HPDE6-E6E7 (cell line): ENCODE measurements around the gene OSBPL8.

Source experiments
- DNase-seq: peaks from one replicate; pipeline ENCODE4 v3.0.0; 2011; ENCODE audit warnings: missing footprints; ENCODE audit errors: extremely low spot score

Gene OSBPL8

DNA sequence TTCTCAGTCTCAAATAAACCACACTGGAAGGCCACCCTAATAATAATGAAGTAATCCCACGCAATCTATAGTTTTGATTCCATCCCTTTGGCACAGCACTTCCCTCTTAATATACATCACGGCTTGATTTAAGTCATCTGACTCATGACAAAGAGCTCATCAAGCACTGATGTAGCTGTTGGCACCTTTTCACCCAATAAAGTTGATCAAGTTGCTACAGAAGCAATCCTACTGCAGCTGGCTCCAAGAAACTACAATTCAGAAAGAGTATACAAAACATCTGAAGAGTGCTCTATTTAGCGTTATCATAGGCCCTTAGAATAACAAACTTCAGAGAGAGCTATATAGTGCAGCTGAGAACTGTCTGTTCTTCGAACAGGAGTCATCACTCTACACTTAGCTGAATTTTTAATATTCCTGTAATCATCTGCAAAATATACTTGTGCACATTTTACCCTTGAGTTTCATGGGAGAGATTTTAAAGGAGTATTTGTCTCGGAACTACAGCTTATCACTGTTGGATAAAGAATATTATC lies 94.9 kb downstream of the OSBPL8 start:
- DNase-seq: no peak

DNA sequence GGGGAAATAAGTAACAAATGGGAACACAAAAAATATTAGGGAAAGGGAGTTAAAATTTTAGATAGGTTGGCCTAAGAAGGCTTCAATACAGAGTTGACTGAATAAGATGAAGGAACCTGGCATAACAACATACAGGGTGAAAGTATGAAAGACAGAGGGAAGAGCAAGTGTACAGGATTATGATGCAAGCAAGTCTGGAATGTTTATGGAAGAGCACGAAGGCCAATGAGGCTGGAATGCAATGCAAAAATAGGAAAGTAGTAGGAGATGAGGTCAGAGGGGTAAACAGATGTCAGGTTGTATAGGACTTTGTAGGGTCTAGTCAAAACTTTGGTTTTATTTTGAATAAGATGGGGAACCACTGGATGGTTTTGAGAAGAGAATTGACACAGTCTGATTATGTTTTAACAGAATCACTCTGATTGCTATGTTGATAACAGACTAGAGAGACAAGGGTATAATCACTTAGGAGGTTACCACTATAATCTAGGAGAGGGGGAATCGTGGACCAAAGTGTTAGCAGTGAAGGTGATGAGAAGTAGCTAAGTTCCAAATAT lies 96.8 kb downstream of the OSBPL8 start:
- no peak for DNase-seq

DNA sequence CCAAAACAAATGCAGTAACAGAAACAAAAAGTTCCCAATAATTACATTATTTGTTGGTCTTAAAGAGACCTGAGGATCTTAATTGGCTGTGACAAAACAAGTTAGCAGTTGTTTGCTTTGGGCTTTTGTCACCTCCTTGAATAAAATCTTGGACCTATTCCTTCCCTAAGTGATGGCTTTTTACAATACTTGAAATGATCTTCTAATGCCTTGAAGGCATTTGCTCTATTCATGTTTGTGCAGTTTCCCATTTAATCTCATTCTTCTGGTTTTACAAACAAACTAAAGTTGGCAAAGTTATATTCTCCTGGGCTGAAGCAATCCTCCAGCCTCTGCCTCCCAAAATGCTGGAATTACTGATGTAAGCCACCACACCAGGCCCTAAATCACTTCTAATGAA lies 98.8 kb downstream of the OSBPL8 start:
- no peak for DNase-seq

DNA sequence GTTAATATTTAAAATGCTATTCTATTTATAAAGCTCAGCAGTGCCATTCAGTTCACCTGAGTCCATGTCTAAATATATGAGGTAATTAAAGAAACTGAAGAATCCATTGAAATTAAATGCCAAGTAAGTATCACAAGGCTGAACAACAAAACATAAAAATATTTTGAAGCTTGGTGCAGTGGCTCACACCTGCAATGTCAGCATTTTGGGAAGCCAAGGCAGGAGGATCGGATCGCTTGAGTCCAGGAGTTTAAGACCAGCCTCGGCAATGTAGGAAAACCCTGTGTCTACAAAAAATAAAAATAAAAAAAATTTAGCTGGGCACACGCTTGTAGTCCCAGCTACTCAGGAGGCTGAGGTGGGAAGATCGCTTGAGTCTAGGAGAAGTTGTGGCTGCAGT lies 101.8 kb downstream of the OSBPL8 start:
- DNase-seq: no peak

DNA sequence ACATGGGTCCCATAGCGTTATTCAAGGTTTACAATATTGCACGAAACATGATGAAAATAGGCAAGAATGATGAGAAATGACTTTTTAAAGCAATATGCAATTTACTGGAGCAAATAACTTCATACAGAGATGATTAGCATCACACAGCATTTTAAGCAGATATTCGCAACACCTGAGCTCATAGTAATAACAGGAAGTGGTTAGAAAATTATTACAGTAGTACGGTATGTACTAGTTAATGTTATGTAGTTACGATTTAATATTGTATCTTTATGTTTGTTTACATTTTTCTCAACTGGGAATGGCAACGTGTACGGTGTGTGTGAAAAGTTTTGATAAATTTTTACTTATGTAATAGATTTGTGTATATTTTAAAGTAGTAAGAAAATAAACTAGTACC lies 102.6 kb downstream of the OSBPL8 start:
- DNase-seq: no peak

DNA sequence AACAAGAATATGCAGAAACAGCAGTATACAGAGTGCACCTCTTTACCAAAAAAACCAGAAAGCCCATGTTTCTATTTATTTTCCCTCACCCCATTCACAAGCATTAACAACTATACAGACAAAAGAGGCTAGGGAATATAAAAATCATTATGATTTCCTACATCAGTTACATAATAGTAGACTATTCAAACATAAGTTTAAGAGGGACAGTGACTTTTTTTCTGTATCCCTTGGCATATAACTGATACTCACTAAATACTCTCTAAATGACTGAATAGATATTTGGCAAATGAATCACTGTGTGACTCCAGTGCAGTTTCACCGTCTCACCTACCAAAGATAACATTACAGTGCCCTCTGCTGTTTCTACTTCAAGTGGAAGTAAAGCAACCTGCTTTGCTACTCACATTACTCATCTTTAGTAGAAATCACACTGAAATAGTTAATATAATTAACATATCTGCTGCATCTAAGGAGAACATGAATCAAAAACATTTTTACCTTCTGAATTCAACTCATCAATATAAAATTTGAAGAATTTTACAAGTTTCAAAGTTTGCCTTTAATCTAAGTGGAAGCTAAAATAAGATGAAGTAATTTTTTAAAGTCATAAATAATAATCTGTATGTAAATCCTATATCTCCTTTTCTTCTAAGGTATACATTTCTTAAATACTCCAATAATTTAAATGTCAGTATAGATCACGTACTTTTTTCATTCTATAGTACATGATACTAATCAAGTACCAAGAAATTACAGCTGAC lies 103.8 kb downstream of the OSBPL8 start:
- DNase-seq: peak; percentile 57

DNA sequence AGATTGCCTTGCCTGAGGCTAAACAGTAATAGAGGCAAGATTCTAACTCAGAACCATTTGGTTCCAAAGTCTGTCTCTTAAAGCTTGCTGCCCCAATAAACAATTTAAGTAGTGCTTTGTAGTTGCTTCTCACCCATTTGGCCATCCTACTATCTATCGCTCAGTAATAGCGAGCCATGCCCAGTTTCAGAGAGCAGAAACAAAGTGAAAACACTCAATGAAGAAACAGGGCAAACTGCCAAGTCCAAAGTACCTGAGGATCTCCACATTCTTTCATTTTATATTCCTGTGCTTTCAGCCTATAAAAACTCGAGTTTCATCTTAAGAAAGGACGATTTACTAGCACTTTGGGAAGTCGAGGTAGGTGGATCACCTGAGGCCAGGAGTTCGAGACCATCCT lies 108.0 kb downstream of the OSBPL8 start:
- no peak for DNase-seq

DNA sequence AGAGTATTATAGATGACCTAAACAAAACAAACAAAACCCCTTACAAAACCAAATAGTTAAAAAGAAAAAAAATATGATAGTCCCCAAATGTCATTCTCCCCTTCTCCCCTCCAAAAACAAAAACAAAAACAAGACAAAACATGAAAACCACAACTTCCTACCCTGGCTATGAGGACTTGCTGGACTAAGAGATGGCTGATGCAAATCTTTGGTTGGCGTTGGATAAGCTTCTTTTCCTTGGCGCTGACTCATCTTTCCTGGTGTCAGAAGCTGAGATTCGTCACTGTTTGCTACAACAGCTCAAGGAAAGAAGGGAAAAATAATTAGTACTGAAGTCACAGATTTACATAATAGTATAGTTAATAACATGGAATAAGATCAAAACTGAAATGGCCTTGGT lies 108.9 kb downstream of the OSBPL8 start:
- peak; percentile 72 for DNase-seq

DNA sequence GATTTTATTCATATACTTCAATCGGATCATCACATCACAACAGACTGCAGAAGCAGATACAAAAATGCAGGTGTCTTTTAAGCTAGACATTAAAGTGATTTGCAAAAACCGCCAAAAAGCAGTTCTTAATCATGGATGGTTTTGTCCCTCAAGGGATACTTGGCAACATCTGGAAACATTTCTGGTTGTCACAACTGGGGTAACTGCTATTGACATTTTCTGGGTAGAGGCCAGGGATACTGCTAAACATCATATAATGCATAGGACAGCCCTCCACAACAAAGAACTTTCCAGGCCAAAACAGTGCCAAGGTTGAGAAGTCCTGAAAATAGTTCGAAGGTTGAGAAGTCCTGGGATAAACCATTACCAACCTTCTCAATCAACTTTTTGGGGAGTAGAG lies 109.6 kb downstream of the OSBPL8 start:
- no peak for DNase-seq

DNA sequence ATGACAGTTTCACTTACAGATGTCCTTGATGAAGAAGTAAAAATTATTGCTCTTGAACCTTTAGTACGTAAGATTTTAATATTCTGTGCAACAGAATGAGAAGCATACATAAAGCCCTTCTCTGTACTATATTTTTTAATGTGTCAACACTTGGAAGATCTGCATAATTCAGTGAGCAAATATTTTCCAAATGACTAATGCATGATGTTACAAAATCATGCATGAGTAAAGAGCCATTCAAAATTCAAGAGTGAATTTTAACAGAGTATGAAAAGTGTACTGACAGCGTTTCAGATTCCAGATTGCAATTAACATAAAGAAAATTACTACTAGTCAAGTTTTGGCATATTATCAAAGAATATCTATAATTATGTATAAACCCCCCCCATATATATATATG lies 110.0 kb downstream of the OSBPL8 start:
- DNase-seq: no peak

DNA sequence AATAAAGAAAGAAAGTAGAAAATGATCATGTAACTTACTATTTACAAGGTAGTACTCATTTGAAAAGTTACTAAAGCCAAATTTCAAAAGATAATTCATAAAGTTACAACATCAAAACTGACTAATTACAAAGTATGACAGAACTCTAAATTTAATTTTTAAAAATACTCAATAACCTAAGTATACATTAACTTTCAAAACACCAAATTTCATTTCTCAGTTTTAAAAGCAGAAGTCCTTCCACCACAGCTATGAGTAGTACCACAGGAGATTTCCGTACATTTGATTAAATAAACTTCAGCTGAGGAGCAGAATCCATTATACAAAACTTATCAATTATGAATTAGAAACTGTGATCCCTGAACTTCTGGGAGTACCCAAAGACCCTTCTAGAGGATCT lies 110.6 kb downstream of the OSBPL8 start:
- DNase-seq: no peak

DNA sequence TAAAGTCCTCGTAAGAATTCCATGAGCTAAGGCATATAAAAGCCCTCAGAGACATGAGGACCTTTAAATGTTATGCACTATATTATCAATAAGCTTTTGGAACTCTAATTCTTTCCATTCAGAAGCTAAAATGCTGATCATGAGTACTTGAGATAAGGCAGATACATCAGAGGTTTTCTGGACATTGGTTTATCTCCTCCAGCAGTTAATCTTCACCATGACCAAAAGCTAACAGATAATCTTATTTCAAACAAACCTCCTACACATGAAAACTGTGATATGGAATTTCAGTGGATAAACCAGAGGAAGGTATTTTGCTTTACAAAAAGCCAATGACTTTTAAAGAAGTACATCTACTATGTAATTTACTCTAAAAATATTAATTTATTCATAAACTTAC lies 113.5 kb downstream of the OSBPL8 start:
- no peak for DNase-seq

DNA sequence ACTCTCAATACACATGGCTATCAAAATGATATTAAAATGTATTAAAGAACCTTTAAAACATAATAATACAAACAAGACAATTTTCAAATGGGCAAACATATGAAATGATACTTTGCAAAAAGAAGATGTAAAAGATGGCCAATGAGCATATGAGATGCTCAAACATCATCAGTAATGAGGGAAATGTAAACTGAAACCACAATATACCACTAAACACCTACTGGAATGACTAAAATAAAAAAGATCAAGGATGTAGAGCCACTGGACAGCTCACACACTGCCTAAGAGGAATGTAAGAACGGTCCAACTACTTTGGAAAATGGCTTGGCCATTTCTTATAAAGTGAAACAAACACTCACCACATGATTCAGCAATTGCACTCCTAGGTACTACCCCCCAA lies 114.1 kb downstream of the OSBPL8 start:
- no peak for DNase-seq

DNA sequence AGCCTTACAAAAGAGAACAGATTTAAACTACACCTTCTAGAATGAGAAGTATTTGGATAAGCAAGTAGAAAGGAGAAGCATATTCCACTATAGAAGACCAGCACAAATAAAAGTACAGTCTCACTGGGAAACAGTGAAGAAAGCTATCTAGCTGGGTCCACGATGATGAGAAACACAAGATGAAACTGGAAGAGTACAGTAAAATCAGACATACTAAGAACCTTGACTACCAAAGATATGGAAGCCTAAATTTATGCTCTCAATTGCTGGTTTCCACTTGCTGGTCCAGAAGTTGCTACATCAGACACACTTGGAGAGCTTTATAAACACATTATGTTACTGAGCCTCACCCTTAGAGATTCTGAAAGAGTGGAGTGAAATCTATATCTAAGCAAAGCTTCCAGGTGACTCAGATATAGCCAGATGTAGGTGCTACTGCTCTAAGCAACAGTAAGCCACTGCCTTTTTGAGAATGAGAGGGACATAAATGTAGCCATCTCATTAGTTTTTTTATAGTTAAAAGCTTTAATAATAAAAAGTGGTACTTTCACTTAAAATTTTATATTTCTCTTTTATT lies 115.1 kb downstream of the OSBPL8 start:
- no peak for DNase-seq

DNA sequence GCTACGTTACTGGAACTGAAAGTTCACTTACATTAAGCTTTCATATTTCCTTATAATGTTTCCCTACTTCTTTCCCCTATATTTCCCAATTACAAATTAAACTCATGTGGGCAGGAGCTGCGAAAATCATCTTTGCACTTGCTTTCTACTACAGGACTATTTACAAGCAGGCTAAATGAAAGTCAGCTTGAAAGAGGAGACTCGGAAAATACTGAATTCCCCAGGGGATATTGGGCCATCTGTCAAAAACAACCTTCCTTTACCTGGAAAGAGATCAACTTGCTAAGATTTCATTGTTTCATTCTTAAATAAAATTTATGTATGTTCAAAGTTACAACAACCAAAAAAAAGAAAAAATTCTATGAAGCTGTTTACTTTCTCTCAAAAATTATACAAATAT lies 118.6 kb downstream of the OSBPL8 start:
- DNase-seq: no peak

DNA sequence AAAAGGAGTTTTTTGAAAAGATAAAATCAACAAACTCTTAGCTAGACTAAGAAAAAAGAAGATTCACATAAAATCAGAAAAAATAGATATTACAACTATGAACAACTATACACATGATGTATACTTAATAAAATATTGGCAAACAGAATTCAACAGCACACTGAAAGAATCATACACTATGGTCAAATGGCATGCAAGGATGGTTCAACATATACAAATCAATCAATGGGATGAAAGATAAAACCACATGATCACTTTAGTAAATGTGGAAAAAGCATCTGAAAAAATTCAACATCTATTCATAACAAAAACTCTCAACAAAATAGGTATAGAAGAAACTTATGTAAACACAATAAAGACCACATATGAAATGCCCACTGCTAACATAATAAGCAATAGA lies 126.8 kb downstream of the OSBPL8 start:
- no peak for DNase-seq

DNA sequence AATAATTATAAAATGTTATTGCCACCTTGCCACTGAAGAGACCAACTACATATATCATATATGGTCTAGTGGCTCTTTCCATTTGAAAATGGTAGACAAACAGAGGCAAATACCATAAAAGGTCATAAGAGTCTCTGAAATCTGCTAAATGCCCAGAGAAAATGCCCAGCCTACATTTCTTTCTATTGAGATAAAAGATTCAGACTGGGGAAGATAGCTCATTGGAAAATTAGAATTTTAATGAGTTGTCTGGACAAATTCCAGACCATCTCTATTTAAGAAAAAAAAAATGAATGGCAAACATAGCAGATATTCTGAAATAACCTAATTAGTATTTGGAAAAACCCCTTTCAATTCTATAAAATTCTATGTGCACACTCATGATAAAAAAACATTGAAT lies 131.5 kb downstream of the OSBPL8 start:
- DNase-seq: no peak

DNA sequence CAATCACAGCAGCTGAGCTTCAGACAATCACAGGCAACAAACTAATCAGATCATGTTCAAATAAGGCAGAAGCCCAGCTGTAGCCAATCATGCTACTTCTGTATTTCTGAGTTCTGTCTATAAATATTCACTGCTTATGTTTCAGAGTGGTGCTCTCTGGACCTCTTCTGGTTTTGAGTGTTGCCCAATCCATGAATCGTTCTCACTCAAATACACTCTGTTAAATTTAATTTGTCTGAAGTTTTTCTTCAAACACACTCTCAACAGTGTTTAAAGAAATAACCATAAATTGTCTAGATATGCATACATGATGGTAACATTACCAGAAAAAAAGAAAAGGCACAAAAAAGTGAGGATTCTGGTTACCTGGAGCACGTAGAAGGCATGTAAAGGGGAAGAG lies 133.4 kb downstream of the OSBPL8 start:
- DNase-seq: no peak

DNA sequence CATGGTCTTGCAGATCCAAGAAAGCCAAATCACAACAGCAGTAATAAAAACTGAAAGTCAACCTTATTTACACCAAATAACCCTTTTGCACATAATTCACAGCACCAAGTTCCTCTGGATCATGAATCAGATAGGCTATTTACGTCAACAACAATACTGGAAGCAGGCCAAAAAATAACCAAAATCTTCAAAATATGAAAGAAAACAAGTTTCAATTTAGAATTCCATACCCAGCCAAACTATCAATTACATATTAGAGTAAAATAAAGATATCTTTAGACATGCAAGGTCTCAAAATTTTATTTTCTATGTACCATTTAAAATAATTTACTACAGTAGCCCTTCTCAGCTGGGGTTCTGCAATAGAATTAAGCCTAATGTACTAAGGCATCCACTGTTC lies 134.6 kb downstream of the OSBPL8 start:
- no peak for DNase-seq

DNA sequence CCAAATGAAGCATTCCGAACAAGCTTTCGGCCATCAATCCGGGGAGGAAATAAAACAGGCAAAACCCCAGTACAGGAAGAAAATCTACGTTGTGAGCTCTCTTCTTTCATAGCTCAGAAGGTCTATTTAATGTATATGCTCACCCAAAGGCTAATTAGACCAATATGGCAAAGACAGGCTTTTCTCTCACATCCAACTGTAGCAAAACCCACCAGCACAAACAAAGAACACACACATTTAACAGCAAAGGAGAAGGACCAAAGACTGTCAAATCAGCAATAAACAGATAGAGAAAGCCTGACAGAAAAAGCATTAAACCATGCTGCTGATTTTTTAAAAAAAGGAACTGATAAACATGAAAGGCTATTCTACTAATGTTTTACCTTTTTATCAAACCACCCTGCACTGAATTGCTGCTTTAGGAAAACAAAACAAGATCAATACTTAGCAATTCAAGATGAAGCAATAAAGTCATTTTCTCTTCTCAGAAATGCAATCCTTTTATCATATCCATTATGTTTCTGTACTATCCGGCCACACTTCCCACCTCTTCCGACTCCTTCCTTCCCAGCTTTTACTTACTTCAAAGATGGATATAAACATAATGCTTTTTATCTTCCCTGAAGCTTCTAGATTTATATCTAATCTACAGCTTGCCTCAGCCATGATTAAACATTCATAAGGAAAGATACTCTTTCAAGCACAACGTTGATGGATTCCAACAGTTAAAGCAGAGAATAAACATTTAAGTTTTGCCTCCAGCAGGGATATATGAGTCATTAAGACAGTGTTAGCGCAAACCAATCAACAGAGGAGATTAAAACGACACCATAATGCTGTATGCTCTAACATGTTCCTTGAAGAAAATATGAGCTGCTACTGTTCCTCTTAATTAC lies 136.8 kb downstream of the OSBPL8 start:
- no peak for DNase-seq

DNA sequence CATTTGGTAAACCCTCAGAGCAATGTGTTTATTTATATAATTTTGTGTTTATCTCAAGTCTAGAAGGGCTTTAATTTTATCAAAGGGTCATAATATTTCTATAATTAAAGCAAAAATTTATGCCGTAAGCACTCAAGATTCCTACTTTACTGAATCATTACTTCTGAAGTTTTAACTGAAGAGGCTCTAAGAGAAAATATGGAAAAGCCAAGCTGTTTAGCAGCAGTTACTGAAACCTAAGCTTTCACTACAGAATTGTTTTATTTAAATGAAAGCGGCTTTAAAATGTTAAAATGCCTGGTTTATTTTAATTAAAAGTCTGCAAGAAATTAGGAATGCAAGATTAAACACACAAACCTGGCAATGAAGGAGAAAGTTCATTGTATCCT lies 137.4 kb downstream of the OSBPL8 start:
- no peak for DNase-seq

DNA sequence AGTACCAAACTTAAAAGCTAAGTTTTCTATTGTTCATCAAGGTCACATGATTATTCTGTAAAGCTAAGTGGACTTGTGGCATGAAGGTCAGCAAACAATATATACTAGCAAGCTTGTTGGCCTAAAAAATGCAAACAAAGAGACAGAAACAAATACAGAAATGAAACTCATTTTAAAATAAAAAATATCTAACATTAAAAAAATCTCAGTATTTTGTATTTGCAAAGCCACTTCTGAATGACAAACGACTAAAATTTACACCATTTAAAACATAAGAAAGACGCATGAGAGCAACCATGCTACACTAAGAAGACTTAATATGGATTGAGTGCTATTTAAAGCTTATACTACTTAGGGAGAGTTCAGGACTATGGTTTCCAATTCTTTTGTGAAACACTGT lies 138.5 kb downstream of the OSBPL8 start:
- DNase-seq: no peak
